ENCODE measurements around the gene AMELX.

AMELX gene

GRCh38 chrX:11305641-11306040 lies 12.4 kb downstream of the AMELX start:
- DNase-seq (ENCODE audit: low read depth in 1 of 2, low spot score in 1 of 2): no peak

- no peak for DNase-seq (ENCODE audit: low read depth in 1 of 2, low spot score in 1 of 2)
Measured at GRCh38 chrX:11309220-11309619, 16.0 kb downstream of the AMELX start.

DNA sequence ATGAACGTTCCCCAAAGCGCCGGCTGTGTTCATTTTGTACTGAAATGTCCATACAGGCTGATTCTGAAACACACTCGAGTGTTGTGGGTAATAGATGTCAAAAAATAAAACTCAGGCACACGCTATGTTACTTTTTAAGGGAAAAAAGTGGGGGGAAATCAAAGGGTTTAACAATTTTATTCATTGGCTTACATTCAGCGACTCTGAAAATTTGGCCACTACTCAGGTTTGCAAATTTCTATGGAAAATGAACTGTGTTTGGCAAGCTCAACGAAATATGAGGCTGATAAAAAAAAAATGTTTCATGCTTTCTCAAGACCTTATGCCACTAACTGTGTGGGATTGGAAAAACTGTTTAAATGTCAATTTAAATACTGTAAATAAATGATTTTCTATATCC lies 18.5 kb downstream of the AMELX start:
- no peak for DNase-seq (ENCODE audit: low read depth in 1 of 2, low spot score in 1 of 2)

DNA sequence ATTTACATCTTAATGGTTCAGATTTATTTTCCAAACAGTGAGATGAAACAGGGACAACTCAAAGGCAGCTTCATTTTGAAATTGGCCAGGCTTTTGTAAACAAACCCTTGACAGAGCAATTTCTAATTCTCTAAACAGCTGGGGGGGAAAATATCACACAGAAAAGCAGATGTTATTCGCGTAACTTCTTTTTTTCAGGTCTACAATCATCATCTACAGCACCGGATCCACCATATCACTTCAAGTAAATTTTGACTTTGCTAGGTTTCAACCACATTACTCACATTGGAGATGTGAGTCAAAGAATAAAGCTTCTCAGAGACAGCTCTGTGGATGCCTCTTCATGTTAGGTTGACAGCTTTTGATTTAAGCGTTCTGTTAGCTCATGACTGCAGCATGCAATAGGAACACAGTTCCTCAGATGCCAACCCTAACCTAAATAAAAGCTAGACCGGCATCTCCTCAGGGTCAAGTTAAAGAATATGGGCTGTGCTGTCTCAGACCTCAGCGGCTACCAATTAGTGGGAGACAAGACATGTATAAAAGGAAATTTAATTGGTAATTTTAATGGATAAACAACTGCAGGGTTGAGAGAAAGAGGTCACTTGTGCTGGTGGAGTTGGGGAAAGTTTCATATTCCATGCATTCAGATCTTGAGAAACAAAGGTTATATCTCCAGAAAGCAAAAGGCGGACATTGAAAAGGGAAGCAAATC lies 26.8 kb downstream of the AMELX start:
- DNase-seq (ENCODE audit: low read depth in 1 of 2, low spot score in 1 of 2): no peak

GRCh38 chrX:11321986-11322385 lies 28.8 kb downstream of the AMELX start:
- no peak for DNase-seq (ENCODE audit: low read depth in 1 of 2, low spot score in 1 of 2)

DNA sequence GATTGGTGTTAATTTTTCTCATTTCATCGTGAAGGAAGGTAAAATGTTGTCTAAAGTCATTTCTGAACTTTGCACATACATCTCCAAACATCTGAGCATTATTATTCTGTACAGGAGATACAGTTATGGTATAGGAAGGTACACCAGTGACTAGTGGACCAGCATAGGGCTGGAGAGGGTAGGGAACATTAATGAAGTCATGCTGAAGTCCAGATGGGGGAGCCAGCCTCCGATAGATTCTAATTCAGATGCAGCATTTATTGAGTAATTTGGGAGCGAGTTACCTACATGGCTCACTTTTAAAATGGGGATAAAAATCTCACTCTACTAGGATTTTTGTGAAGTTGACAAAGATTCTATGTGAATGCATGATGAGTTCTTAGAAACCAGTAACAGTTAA lies 34.9 kb downstream of the AMELX start:
- DNase-seq (ENCODE audit: low read depth in 1 of 2, low spot score in 1 of 2): no peak

GRCh38 chrX:11329021-11329420 lies 35.8 kb downstream of the AMELX start:
- DNase-seq (ENCODE audit: low read depth in 1 of 2, low spot score in 1 of 2): no peak

DNA sequence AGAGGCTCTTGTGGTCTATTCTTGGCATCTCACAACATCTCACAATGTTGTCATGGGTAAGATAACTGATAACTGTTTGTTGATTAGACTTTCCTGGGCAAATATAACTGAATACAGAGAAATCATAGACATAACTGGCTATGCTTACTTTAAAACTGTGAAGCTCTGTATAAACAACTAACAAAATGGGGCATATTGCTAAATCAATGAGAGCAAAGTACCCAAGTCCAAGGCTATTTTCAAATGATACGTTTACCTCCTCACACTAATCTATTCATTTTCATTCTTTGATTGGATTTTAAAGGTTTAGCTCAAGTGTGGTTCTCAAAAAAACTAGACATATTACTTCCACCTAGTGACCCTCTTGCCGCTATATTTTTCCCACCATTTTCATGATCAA lies 38.6 kb downstream of the AMELX start:
- DNase-seq (ENCODE audit: low read depth in 1 of 2, low spot score in 1 of 2): no peak

GRCh38 chrX:11334165-11334564 lies 41.0 kb downstream of the AMELX start:
- DNase-seq (ENCODE audit: low read depth in 1 of 2, low spot score in 1 of 2): no peak

GRCh38 chrX:11336201-11336600 lies 43.0 kb downstream of the AMELX start:
- DNase-seq (ENCODE audit: low read depth in 1 of 2, low spot score in 1 of 2): no peak

DNA sequence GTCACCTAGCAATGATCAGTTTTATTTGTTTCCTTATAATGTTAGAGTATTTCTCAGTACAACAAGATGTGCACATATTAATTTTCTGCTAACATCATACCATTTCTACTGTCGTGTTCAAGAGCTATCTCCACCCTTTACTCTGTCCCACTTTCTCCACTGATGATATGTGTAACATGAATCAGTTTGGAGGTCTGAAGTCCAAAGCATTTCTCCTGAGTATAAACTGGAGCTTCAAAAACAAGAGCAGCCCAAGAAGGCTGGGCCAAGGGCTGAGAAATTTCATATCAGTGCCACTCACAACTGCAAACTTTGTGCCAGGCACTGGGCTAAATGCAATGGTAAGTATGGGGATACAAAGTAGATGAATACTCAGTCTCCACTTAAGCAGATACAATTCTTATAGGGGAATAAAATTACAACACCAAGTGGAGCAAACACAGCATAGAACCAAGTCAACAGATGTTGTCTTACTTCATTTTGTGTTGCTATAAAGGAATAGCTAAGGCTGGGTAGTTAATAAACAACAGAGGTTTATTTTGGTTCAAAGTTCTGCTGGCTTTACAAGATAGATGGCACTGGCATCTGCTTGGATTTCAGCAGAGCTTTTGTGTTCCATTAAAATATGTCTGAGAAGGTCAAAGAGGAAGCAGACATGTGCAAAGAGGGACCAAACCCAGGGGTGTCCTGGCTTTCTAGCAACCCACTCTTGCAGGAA lies 44.2 kb downstream of the AMELX start:
- no peak for DNase-seq (ENCODE audit: low read depth in 1 of 2, low spot score in 1 of 2)

DNA sequence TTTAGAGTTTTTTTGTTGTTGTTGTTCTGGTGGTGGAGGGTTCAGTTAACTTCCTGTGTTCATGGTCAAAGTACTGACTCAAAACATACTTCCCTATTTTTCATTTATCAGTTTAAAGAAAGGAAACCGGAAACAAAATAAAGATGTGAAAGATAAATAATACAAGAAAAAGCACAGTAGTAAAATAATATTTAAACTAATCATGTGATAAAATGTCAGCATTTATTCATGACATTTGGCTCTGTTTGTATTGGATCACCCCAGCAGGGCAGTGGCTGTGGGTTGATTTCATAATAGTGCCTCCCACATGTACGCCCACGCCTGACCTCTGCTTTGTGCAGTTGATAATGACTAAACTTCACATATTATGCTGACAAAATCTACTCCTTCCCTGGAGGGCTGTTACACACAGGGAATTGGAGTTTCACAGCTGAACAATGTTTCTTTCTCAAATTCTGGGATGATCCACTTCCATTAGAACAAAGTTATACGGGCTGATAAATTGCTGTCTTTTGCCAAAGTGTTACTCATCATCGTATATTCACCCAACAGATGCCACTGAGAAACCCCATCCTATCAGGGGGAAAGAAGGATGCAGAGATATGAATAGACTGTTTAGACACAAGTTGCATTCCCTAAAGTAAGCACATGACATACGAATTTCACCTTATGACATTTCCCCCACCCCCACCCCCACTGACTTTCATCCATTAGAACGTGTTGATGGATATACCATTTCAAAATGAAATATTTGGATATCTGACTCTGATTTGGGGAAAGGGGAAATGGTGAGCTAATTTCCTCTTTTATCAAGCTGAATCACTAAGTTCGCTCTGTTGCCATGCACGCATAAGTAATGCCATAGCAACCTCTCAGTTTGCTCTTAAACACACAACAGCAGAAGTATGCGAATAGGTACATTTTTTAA lies 48.3 kb downstream of the AMELX start:
- no peak for DNase-seq (ENCODE audit: low read depth in 1 of 2, low spot score in 1 of 2)

DNA sequence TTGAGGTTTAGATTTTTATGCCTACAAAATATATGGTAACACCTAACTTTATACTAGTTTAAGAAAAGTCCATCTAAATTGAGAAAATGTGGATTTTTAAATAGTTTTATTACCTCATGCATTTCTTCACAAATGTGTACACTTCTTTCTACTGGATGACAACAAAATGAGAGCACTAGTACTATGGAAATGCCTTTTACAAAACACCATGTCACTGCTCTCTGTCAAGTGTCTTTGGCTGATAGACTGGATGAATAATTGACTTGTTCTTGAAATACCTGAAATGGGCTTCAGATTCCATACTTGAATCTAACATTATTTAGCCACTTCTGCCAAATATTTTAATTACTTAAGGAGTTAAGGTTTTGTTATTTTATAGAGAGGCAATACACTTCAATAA lies 49.5 kb downstream of the AMELX start:
- no peak for DNase-seq (ENCODE audit: low read depth in 1 of 2, low spot score in 1 of 2)

DNA sequence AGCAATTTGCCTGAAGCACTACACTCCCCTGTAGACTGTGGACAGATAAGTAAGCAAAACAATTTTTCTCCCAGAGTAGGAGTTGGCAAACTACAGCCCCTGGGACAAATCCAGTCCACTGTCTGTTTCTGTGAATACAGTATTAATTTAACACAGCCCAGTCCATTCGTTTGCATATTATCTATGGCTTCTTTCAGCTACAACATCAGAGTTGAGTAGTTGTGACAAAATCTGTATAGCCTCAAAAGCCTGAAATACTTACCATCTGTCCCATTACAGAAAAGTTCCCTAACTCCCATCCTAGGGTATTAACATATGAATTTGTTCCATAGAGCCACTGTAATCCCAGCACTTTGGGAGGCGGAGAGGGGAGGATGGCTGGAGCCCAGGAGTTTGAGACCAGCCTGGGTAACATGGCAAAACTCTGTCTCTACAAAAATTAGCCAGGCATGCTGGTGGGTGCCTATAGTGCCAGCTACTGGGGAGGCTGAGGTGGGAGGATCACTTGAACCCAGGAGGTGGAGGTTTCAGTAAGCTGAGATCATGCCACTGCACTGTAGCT lies 53.0 kb downstream of the AMELX start:
- no peak for DNase-seq (ENCODE audit: low read depth in 1 of 2, low spot score in 1 of 2)

- no peak for DNase-seq (ENCODE audit: low read depth in 1 of 2, low spot score in 1 of 2)
Measured at GRCh38 chrX:11347300-11347699, 54.1 kb downstream of the AMELX start.

GRCh38 chrX:11349020-11349419 lies 55.8 kb downstream of the AMELX start:
- DNase-seq (ENCODE audit: low read depth in 1 of 2, low spot score in 1 of 2): no peak

- DNase-seq (ENCODE audit: low read depth in 1 of 2, low spot score in 1 of 2): no peak
Measured at GRCh38 chrX:11349661-11350337, 56.6 kb downstream of the AMELX start.

Data from activated T-helper 1 cell treated with anti-CD3 and anti-CD28 coated beads, Interleukin-2, amount 50 U/mL, for 16 hours (primary cell).